Left renal pelvis (tissue), 4 donors: ENCODE data around the gene ODC1. TPM values are rescaled to one million over a fixed set of nuclear protein-coding genes. Genes with fewer than 3 reads are reported as not detected.

Source experiments
- DNase-seq, 4 donors: peaks; one replicate each; pipeline ENCODE4 v3.0.0-alpha.2; 2013; ENCODE audit warnings: low read depth in 4 of 4, low spot score in 3 of 4
- polyA plus RNA-seq, 4 donors: library from polyadenylated mRNA; unstranded; fragments of 120-200 nt; gene quantifications; one replicate each; pipeline ENCODE4 v1.2.1, GENCODE V29; 2013; ENCODE audit not compliant: insufficient read length in 4 of 4

ODC1 gene
- polyA plus RNA-seq, 4 donors, result 103 to 444 (median 385) TPM

DNA sequence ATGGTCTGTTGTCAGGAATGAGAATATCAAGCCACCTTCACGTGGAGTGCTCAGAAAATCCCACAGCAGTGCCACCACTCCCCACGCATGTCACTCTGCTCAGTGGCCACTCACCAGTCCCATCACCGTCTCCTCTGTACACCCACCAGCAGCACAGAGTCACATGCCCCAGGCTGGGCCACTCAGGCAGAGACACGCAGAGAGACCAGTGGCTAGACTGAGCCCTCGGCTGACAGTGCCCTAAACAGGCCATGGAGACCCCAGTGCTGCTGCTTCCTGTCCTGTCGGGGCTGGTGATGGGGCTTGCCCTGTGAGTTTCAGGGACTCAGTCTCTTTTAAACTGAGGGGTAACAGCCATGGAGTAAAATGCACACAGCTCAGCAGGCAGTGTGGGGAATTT lies 25.9 kb downstream of the ODC1 start:
- DNase-seq, result no peak

DNA sequence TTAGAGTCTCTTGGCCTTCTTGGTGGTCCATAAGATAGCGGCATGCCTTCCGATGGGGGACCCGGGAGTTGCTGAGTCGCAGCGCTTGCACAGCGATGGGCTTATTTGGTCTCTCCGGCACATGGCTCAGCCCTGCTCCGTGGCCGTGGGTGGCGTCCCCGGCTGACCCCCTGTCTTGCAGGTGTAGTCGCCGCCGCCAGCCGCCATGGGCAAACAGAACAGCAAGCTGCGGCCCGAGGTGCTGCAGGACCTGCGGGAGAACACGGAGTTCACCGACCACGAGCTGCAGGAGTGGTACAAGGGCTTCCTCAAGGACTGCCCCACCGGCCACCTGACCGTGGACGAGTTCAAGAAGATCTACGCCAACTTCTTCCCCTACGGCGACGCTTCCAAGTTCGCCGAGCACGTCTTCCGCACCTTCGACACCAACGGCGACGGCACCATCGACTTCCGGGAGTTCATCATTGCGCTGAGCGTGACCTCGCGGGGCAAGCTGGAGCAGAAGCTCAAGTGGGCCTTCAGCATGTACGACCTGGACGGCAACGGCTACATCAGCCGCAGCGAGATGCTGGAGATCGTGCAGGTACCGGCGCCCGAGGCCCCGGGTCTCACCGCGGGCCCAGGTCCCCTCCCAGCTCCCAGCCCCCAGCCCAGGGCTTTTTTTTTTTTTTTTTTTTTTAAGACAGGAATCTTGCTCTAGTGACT lies 28.4 kb downstream of the ODC1 start:
- no peak for DNase-seq

DNA sequence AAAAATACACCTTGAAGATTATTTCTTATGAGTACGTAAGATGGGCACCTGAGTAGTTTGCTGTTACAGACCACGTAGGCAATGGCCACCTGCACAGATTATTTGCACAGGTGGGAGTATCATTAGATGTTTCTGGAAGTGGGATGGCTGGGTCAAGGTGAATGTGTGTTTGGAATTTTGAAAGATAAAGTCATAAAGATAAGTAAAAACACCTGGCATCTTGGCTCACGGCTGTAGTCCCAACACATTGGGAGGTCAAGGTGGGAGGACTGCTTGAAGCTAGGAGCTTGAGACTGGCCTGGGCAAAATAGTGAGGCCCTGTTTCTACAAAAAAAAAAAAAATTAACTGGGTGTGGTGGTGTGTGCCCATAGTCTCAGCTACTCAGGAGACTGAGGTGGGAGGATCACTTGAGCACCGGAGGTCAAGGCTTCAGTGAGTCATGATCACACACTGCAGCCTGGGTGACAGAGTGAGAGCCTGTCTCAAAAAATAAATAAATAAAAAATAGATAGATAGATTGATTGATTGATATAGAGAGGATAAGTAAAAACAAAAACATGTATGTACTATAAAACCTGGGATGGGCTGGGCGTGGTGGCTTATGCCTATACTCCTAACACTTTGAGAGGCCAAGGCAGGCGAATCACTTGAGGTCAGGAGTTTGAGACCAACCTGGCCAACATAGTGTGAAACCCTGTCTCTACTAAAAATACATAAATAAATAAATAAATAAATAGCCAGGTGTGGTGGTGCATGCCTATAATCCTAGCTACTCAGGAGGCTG lies 30.4 kb downstream of the ODC1 start:
- no peak for DNase-seq

DNA sequence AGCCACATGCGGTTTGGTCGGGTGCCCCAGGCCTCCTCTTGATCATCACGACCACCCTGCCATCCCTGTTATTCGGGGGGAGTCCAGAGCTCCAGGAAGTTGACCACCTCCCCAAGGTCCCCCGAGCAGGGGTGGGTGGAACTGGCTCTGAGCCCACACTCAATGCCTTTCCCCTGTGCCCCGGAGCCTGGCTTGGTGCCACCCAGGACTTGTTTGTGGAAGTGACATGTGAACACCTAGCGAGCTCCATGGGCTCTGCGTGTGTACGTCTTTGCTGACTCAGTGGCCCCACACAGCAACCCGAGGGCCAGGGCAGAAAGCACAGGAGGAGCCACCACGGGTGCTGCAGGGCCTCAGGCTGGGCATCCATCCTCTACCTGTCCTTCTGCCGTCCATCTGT lies 32.5 kb downstream of the ODC1 start:
- no peak for DNase-seq

DNA sequence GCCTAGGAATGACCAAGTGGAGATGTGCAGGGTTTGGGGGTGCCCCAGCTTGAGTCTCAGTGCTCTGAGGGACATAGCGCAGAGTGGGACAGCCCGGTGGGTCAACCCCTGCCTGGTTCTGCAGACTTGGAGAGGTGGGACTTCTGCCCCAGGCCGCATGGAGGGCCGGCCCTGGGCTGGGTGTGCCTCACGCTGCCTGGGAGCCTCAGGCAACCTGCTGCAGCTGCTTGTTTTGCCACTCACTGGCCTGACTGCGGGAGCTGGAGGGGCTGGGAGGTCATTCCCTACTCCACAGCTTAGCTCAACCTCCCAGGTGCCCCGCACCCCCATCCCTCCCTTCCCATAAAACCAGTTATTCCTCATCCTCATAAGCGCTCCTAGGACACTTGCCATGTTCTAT lies 33.1 kb downstream of the ODC1 start:
- no peak for DNase-seq

DNA sequence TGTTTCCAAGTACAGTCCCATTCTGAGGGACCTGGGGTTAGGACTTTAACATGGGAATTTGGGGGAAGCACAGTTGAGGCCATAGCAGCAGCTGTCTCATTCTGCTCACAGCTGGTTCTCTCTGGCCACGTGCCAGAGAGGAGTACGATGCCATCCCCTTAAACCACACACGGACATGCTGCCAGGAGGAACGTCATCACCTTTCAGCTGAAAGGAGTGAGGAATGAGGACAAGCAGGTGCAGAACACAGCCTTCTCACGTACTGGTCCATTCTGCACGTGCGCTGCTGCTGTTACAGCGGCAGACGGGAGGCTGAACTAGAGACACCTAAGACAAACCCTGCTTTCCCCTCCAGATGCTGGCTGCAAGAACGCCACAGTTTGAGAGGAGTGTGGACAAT lies 33.5 kb downstream of the ODC1 start:
- DNase-seq, result no peak

GRCh38 chr2:10413991-10414451 lies 34.1 kb downstream of the ODC1 start:
- DNase-seq, result no peak

- no peak for DNase-seq
These were observed 34.6 kb downstream of the ODC1 start for GRCh38 chr2:10413503-10413902.

DNA sequence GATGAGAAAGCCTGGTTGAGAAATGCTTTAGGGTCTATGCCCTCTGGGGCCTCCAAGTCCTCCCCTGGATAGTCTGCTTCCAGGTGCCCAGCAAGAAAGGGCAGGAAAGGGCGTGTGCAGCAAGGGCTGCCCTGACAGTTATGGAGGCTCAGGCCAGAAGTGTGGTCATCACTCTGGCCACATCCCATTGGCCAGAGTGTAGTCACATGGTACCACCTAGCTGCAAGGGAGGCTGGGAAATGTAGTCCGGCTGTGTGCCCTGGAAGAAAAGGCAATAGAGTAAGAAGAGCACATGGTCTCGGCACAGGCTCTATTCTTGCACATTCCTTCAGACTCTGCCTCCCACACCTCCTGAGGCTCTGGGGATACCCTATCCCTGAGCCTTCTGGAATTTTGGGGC lies 35.7 kb downstream of the ODC1 start:
- DNase-seq, result no peak

DNA sequence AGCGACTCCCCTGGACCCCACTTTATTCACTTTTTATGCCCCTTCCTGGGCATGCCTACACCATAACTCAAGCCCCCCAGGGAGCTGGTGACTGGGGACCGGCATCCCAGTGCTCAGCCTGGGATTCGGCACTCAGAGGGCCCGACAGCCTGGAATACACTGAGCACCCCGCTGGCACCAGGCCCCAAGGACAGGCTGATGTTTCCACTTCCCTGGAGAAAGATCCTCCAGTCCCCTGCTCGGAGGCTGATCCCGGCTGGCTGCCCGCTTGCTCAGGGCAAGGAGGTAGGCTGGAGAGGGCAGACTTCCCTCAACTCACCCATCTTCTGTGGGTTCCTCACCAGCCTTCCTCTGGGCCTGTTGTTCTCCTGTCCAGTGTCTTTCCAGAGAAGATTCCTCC lies 36.6 kb downstream of the ODC1 start:
- no peak for DNase-seq

DNA sequence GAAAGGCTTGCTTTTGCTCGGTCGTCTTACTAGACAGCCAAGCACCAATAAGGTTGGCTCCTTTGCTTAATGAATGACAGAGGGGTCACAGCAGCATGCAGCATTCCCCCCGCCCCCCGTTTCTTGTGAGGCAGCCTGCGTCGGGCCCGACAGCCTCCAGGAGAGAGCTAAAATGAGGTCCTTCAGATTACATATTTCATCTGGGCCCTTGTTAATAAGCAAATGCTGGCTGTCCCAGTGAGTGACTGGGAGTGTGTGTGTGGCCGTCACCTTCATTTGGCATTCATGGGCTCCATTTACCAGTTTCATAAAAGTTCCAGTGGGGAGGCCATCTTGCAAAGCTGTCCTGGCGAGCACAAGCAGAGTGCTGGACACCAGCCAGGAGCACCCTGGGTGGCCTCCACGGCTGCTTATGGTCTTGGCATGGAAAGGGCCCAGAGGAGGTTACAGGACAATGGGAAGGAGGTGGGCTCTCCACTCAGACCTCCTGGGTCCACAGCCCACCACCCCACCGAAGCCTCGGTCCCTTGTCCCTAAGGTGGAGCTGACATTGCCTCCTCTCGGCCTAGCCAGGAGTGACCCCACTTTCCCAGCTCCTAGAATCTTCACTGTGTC lies 37.2 kb downstream of the ODC1 start:
- DNase-seq, result no peak

DNA sequence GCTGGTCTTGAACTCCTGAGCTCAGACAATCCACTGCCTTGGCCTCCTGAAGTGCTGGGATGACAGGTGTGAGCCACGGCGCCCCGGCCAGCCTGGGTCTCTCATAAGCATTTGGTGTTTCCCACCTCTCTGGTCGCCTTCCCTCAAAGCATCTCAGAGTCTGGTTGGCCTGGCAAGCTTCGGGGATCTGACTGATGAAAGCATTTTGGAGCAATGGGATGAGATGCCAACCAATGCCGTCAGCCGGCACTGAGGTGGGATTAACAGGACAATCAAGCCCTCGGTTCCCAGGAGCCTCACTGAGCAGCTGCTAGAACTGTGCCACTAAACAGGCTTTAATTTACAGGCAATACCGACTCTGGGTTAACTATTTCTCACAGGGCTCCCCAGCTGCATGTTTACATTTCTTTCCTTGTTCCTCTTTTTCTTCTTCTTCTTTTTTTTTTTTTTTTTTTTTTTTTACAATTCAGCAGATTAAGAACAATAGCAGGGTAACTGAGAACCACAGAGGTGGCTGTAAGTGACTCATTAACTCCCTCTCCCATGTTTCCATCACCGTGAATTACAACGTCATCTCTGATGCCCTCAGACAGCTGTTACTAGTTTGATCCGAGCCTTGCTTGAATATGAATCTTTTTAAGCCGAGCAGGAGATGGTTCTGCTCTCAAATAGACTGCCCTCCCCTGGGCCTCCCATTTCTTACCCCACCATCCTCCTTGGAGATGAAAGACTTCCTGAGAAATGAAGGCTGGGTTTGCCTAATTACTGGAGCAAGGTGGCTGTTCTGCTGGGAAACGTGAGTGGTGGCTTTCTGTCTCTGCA lies 37.9 kb downstream of the ODC1 start:
- DNase-seq, result no peak

DNA sequence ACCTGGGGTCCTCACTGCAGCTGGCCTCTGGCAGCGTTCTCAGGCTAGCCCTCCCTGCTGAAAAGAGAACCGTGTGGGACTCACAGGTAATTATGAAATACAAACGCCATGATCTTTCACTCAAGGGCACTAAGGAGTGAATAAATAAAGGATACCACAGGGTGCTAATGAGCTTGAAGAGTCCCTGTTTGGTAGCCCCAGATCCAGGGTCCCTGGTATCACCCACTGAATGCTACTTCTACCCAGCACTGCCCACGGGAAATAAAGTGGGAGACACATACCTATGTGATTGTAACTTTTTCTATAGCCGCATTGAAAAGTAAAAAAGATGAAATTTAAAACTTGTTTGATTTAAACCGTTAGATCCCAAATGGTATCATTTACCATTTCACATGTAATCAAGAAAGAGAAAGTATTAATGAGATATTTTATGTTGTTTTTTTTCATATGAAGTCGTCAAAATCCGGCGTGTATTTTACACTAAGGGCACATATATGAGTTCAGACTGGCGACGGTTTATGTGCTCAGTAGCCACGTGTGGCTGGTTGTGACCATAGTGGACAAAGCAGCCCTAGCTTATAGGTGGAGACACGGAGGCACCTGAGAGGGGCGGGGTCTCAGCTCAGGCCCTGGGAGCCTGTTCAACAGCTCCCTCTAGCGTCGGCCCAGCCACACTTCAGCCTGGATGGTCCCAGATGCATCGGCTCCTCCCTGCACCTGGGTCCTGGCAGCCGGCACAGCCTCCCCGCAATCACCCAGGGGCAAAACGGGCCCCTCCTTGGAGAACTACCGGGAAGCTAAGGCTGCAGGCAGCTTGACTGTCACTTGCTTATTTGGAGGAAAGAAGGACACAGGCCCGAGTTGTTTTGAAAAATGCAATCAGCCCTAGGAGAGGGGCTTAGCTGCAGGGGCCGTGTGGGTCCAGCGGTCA lies 39.2 kb downstream of the ODC1 start:
- DNase-seq, result peak; percentile 52 to 70 (median 62)

DNA sequence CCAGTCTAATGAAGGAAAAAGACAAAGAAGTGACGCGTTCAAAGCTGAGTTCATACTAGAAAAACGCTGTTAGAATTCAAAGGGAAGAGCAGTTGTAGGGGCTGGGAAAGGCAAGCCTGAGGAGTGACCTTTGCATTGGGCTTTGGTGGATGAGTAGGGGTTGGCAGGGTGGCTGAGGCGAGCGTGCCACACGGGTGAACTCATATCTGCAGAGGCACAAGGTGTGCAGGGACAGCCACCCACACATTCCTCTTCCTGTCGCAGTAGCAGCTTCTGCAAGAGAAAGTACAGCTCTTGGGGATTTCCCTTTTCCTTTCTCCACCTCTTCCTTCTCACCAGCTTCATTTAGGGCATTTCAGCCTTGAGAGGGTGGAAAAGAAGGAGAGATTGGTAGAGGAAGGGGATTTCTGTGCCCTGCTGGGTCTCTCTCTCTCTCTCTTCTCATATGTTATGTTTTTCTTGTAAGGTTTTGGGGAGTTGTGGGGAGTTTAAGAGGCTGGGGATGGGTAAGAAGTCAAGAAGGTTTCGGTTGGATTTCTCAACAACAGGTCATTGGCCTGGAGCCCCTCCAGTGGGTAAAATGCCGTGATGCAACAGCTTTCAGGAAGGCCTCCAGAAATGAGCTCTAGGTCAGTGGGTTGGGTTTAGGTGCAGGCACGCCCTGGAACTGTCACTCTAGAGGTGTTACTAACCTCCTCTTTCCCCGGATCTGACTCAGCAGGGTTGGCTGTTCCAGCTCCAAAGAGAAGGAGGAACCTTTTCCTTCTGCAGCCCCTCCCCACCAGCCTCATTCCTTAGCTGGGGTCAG lies 40.1 kb downstream of the ODC1 start:
- DNase-seq, result no peak

- no peak for DNase-seq
These were observed 40.7 kb downstream of the ODC1 start for GRCh38 chr2:10407432-10407831.

DNA sequence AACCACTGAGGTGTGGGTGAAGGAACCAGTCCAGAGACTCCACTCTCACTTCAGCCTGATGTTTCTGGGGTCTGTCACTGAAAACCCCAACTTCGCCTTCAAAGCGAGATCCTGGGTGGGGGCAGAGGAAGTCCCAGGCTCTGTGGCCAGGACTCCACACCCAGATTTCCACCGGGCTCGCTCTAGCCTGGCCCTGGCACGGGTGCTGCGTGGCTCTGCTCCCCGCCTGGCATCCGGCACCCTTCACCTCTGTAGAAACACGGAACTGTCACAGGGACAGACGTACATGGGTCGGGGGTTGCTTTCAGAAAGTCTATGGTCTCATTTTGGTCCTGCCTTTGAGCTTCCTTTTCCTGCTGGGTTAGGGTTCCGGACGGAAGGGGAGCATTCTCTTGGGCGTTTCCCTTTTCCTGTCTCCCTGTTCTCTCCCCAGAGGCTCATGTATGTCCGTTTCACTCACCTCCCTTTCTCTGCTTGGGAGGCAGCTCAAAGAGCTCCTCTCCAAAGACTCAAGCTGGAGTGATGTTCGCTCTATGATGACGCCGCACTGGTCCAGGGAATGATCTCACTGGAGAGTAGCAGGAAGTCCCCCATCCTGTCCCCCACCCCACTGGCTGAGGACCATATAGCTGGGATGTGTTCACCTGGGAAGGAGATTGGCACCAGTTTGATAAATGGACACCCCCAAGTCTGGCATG lies 41.5 kb downstream of the ODC1 start:
- DNase-seq, result no peak

- DNase-seq, result no peak
These were observed 42.1 kb downstream of the ODC1 start for GRCh38 chr2:10406016-10406415.

GRCh38 chr2:10405448-10405847 lies 42.7 kb downstream of the ODC1 start:
- DNase-seq, result peak in 1 of 4 donors; percentile 64
